NCI-H446 (cell line): ENCODE results near the gene DTX4.

Source experiments
- DNase-seq, 2 experiments: peaks; one replicate each; lab custom pipeline; 2025; lab: John Stamatoyannopoulos, UW

Gene DTX4

GRCh38 chr11:59219836-59220235, 47.9 kb downstream of the DTX4 start:
- no peak for DNase-seq

GRCh38 chr11:59221441-59221840, 49.5 kb downstream of the DTX4 start:
- no peak for DNase-seq

GRCh38 chr11:59222464-59223060, 50.6 kb downstream of the DTX4 start:
- no peak for DNase-seq

GRCh38 chr11:59223177-59223576, 51.2 kb downstream of the DTX4 start:
- no peak for DNase-seq

- no peak for DNase-seq
These were observed 51.7 kb downstream of the DTX4 start for GRCh38 chr11:59223611-59224010.

- no peak for DNase-seq
These were observed 52.5 kb downstream of the DTX4 start for GRCh38 chr11:59224351-59224928.

GRCh38 chr11:59225017-59225416, 53.1 kb downstream of the DTX4 start:
- DNase-seq: no peak

- no peak for DNase-seq
These were observed 54.5 kb downstream of the DTX4 start for GRCh38 chr11:59226396-59226795.

GRCh38 chr11:59240322-59240721, 68.4 kb downstream of the DTX4 start:
- no peak for DNase-seq

- no peak for DNase-seq
These were observed 71.7 kb downstream of the DTX4 start for GRCh38 chr11:59243633-59244032.

GRCh38 chr11:59247531-59248227, 75.7 kb downstream of the DTX4 start:
- DNase-seq: peak; percentile 27 to 57

- no peak for DNase-seq
These were observed 77.6 kb downstream of the DTX4 start for GRCh38 chr11:59249535-59249934.

GRCh38 chr11:59253001-59253400, 81.1 kb downstream of the DTX4 start:
- DNase-seq: no peak

GRCh38 chr11:59254286-59254685, 82.4 kb downstream of the DTX4 start:
- no peak for DNase-seq

- no peak for DNase-seq
These were observed 83.3 kb downstream of the DTX4 start for GRCh38 chr11:59255281-59255680.
